HG03457 (cell line): ENCODE measurements around the gene SYNDIG1L.

Experiments used
- ATAC-seq: cut with Tn5 transposase; IDR thresholded peaks from one replicate; pipeline ENCODE4 v1.9.1; 2021; ENCODE audit warnings: moderate number of reproducible peaks; ENCODE audit not compliant: unreplicated experiment

Gene SYNDIG1L

DNA sequence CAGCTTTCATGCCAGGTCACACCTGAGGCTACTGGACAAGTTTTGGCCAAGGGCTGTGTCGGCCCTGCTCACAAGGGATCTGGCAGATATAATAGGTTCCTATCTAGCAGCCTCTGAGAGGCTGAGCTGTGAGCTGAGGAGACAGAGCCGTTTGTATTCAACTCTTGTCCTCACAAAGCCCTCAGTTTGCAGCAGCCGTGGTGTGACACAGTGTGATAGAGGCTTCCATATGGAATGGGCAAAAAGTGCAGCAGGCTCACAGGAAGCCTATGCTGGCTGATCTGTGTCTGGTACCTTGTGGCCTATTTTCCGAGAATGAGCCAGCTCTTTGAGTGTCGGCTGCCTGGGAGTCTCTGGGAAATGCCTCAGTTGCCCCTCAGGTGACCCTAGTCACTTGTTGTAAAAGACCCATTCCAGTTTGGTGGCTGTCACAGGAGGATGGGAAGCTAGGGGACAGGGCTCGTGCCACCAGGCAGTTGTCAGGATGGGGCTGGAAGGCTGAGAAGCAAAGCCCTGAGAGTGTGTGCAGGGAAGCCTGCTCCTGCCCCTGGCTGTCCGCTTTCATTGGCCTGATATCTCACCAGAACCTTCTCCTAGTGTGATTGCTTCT is 61.6 kb downstream of the SYNDIG1L start:
- ATAC-seq = no peak

DNA sequence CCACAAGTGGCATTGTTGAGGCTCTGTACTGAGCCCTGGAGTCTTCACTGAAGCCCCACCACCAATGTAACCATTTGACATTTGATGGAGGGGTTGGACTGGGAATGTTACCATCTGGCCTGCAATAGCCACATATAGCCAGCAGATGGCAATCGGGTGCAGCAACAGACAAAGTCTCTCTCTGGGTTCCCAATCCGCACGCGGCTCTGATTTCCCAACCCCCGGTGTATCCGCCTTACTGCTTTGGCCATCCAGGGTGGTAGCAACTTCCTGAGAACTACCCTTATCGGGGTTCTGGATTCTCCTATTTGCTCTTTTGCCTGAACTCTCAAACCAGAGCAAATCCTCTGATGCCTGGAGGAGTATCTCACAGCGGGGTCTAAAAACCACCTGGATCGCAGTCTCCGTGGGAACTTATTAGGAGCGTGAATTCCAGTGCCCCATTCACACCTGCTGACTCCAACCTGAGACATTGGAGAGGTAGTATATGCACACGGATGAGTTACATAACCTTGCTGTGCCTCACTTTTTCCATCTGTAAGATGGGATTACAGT is 63.6 kb downstream of the SYNDIG1L start:
- no peak for ATAC-seq

DNA sequence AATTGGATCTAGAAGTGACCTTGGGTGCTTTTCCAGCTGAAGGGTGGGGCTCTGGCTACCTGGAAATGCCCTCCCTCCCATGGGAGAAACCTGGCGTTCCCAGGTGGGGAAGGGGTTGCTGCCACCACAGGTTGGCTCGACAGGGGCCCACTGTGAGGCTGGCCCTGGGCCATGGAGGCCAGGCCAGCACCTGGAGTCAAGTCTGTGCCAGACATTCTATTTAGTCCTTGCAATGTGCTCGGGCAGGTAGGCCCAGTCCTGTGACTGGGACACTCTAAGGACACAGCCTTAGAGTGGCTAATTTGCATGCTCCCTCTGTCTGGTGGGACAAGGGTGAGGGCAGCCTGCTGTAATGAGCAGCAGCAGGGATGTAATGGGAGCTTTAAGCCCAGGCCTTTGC is 65.8 kb downstream of the SYNDIG1L start:
- ATAC-seq = no peak

DNA sequence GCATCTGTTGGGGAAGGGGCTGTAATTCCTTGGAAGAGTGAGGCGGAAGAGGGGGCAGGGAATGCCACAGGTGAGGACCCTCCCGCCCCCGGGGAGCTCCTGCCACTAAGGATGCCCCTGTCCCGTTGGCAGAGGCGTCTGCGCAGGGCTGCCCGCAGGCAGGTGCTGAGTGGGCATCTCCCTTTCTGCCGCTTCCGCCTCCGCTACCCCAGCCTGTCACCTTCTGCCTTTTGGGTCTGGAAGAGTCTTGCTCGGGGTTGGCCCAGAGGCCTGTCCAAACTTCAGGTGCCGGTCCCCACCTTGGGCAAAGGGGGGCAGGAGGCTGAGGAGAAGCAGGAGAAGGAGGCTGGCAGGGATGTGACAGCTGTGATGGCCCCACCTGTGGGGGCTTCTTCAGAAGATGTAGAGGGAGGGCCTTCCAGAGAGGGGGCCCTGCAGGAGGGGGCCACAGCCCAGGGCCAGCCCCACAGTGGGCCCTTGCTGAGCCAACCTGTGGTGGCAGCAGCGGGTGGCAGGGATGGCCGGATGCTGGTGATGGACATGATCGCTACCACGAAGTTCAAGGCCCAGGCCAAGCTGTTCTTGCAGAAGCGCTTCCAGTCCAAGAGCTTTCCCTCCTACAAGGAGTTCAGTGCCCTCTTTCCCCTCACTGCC is 67.7 kb downstream of the SYNDIG1L start:
- no peak for ATAC-seq

DNA sequence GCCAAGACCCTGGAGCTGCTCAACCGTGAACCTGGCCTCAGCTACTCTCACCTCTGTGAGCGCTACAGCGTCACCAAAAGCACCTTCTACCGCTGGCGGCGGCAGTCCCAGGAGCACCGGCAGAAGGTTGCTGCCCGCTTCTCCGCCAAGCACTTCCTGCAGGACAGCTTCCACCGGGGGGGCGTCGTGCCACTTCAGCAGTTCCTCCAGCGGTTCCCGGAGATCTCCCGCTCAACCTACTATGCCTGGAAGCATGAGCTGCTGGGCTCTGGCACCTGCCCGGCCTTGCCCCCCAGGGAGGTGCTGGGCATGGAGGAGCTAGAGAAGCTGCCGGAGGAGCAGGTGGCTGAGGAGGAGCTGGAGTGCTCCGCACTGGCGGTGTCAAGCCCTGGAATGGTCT is 68.4 kb downstream of the SYNDIG1L start:
- ATAC-seq = no peak

DNA sequence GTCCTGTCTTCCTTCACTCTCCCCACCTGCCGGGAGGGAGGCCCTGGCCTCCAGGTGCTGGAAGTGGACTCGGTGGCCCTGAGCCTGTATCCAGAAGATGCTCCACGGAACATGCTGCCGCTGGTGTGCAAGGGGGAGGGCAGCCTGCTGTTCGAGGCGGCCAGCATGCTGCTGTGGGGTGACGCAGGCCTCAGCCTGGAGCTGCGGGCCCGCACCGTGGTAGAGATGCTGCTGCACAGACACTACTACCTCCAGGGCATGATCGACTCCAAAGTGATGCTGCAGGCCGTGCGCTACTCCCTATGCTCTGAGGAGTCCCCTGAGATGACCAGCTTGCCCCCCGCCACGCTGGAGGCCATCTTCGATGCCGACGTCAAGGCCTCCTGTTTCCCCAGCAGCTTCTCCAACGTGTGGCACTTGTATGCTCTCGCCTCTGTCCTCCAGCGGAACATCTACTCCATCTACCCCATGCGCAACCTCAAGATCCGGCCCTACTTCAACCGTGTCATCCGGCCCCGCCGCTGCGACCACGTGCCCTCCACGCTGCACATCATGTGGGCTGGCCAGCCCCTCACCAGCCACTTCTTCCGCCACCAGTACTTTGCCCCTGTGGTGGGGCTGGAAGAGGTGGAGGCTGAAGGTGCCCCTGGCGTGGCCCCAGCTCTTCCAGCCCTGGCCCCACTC is 69.0 kb downstream of the SYNDIG1L start:
- no peak for ATAC-seq
